Esophagus muscularis mucosa (tissue), 3 donors: ENCODE results near the gene CAPG.

Experiments used
- CTCF ChIP-seq, 3 experiments: fragments of 200-600 bp in 2 of 3; fragments of 450-650 bp in 1 of 3; sonication (generic) in 2 of 3; IDR thresholded peaks; one replicate each; pipeline ENCODE4 v1.5.1; 2017 to 2019; ENCODE audit warnings: antibody characterized with exemption in 3 of 3, mild to moderate bottlenecking in 2 of 3, moderate library complexity in 1 of 3
- EP300 ChIP-seq: sonication (generic); formaldehyde crosslinking; IDR thresholded peaks from one replicate; pipeline ENCODE4 v1.6.1; 2017; ENCODE audit warnings: antibody characterized with exemption

GRCh38 chr2:85394976-85395375, 15.2 kb downstream of the CAPG start:
- no peak for TF ChIP-seq CTCF (IDR thresholded peaks at IDR 0.05)
- no peak for TF ChIP-seq EP300
